Left ventricle myocardium superior (tissue), 1 donor: ENCODE measurements around the gene HMX2. TPM values are rescaled to one million over a fixed set of nuclear protein-coding genes. Genes with fewer than 3 reads are reported as not detected.
"Not testable (repeated sequence)": the region's sequence is repeated elsewhere in the genome, so short reads cannot be mapped to it uniquely, and the experiment has no call there.

ENCODE experiments used
- ATAC-seq: fragments of 200-7000 bp; cut with Tn5 transposase; one replicate; pipeline ENCODE4 v1.9.1; 2020; ENCODE audit warnings: mild to moderate bottlenecking, moderate library complexity
- DNase-seq: peaks from one replicate; pipeline ENCODE4 v3.0.0-alpha.2; 2020
- intact Hi-C: fragments of 100-400 bp; cut with micrococcal nuclease; formaldehyde crosslinking; loops from one replicate; pipeline ENCODE4 v1.11.0; 2022
- total RNA-seq: library from RNA; stranded (reverse); fragmentation: NEBNext Ultra II Directional; extraction: Animal tissue kit (Norgen Biotek cat#: 25700); gene quantifications from one replicate; pipeline ENCODE4 v1.2.1, GENCODE V29; 2021
- donor health status: DM: no; HTN: yes; CAD: no; lungs with severe emphysema.

HMX2 gene
- total RNA-seq, 1 donor from 2014 or later = not detected

DNA sequence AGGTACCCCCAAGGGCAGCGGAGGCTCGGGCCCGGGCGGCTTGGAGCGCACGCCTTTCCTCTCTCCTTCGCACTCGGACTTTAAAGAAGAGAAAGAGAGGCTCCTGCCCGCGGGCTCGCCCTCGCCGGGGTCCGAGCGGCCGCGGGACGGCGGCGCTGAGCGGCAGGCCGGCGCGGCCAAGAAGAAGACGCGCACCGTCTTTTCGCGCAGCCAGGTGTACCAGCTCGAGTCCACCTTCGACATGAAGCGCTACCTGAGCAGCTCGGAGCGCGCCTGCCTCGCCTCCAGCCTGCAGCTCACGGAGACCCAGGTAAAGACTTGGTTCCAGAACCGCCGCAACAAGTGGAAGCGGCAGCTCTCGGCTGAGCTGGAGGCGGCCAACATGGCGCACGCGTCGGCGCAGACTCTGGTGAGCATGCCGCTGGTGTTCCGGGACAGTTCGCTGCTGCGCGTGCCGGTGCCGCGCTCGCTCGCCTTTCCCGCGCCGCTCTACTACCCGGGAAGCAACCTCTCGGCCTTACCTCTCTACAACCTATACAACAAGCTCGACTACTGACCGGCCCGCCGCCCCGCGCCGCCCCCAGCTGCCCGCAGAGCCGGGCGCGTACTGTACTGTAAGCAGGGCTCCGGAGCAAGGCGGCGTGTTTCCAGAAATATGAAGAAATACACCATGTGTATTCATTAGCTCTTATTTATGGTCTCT lies 1.8 kb downstream of the HMX2 start:
- ATAC-seq (no peak), DNase-seq (peak; percentile 52)
- intact Hi-C loops = no loop called here

GRCh38 chr10:123150271-123150985 lies 2.5 kb downstream of the HMX2 start:
- no peak for DNase-seq
- intact Hi-C loops = no loop called here
- no peak for ATAC-seq

DNA sequence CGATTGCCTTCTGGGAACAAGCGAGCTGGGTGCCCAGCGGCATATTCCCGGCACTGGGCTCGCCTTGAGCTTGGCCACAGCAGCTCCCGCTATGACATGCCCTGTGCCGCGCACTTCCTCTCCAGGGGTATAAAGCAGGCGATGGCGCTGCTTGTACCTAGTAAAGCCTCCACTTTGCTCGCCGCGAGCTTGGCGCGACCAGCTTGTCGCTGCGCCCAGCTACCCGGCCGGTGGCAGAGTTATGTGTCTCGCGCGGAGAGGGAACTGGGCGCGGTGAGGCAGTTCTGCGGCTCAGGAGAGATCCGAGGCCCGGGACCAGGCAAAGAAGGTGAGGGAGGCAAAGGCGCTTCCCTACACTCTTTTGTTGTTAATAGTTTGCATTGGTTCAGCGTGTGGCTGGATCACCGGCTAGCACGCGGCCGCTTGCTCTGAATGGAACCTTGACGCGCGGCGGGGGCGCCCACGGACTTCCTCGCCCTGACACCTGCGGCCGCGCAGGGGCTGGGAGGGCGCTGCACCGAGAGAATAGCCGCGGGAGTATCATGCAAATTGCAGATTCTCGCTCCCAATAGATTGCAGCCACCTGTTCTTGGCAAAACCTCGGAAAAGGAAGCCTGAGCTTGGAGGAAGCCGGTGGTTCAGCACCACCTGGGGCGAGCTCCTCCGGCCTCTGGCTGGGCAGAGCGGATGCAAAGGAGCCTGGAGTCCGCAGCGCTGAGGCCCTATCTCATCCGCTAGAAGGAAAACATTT lies 3.2 kb downstream of the HMX2 start:
- DNase-seq = no peak
- no peak for ATAC-seq
- intact Hi-C loops = no loop called here

DNA sequence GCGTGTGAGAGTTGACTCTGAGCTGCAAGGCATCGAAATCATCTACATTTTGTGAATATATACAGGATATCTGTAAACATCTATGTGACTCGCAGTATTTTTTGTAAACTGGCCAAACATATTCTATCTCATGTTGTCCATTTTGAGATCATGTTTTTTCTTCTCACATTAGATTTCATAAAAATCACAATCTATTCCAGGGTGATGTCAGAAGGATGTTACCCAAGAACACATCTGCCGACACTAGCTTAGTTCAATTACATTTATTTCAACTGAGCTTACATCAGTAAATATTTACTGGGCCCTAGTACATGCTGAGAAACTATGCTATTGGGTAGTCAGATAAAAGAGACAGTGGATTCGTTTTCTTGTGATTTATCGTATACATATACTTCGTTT lies 3.8 kb downstream of the HMX2 start:
- ATAC-seq = no peak
- intact Hi-C loops = no loop called here

GRCh38 chr10:123153486-123154091 lies 5.7 kb downstream of the HMX2 start:
- DNase-seq = no peak
- intact Hi-C loops = no loop called here

More for the DNA sequence above, 3.8 kb downstream of the HMX2 start:
- DNase-seq = no peak

DNA sequence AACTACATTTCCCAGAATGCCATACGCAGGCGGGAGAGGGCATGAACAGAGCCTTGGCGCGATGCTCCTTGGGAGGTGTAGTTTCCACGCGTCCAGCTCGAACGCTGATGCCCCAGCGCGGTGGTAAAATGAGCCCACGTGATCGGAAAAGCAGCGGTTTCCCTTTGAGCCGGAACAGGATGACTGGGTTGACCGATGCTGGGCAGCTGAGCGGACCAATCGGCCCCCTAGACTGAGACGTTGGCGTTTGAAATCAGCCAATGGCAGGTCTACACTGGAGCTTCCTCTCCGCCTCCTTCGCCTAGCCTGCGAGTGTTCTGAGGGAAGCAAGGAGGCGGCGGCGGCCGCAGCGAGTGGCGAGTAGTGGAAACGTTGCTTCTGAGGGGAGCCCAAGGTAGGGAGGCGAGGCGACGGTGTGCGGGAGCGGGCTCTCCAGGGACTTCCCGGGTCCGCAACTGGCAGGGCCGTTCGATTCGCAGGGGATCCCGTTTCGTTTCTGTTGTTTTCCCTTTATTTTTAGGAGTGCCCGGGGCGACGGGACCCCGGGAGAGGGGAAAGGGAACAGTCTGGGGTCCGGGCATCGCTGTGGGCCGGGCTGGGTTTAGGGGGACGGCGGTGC lies 6.3 kb downstream of the HMX2 start, which contains the start of gene BUB3:
TSS of gene BUB3 (plus strand) at position 311 of the 619 bp plus-strand sequence. CDS start 516 bp downstream, outside the sequence.
- intact Hi-C loops = no loop called here
- DNase-seq (peak; percentile 97), ATAC-seq (peak; percentile 99)

More at GRCh38 chr10:123153486-123154091, 5.7 kb downstream of the HMX2 start:
- ATAC-seq = no peak

DNA sequence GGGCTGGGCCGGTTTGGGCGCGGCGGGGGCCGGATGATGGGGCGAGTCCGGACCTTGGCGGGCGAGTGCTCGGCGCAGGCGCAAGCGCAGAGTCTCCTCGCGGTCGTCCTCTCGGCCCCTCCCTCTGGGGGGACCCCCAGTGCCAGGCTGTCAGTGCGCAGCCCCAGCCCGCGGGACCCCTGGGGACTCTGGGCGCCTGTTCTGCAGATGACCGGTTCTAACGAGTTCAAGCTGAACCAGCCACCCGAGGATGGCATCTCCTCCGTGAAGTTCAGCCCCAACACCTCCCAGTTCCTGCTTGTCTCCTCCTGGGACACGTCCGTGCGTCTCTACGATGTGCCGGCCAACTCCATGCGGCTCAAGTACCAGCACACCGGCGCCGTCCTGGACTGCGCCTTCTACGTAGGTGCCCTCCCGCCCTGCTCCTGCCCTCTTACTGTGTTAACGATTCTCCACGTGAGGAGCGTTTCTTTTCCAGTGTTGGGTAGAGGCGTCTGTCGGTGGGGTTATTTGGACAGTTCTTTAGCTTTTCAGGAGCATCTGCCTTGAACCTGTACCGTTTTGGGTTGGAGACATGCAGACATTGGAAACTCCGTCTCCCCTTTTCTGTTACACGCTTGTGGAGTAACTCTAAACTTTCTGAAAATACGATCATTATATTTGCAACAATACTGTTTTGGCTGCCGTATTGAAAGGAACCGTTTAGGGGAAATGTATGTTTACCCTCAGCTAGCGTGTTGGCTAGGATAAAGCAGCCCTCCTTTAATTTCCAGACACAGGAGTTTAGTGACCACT lies 7.0 kb downstream of the HMX2 start:
- DNase-seq = peak; percentile 72
- peak; percentile 73 for ATAC-seq
- intact Hi-C loops = no loop called here

GRCh38 chr10:123156078-123156477 lies 8.1 kb downstream of the HMX2 start:
- DNase-seq (no peak), ATAC-seq (no peak)
- intact Hi-C loops = no loop called here

- ATAC-seq (no peak), DNase-seq (no peak)
- intact Hi-C loops = no loop called here
Measured at GRCh38 chr10:123157210-123157609, 9.3 kb downstream of the HMX2 start.

DNA sequence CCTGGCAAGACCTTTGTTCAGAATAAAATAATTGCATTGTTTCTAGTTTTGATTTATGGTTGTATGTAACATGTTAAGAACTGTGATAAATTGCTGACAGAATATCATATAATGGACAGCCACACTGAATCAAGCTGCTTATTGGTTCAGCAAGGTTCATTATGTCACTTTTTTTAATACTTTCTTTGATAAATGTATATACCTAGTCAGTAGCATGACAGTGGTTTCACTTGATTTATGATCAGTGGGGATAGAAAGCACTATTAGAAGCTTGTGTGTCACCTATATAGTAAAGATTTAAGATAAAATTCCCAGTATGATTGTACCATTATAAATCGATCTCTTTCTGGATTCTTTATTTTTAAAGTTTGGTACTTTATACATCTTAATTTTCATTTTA lies 10.7 kb downstream of the HMX2 start:
- ATAC-seq = no peak
- no peak for DNase-seq
- intact Hi-C loops = no loop called here

- DNase-seq (no peak), ATAC-seq (no peak)
- intact Hi-C loops = no loop called here
Measured at GRCh38 chr10:123160311-123160980, 12.5 kb downstream of the HMX2 start.

GRCh38 chr10:123164319-123164718 lies 16.4 kb downstream of the HMX2 start:
- no peak for ATAC-seq
- intact Hi-C loops = no loop called here
- DNase-seq = no peak

DNA sequence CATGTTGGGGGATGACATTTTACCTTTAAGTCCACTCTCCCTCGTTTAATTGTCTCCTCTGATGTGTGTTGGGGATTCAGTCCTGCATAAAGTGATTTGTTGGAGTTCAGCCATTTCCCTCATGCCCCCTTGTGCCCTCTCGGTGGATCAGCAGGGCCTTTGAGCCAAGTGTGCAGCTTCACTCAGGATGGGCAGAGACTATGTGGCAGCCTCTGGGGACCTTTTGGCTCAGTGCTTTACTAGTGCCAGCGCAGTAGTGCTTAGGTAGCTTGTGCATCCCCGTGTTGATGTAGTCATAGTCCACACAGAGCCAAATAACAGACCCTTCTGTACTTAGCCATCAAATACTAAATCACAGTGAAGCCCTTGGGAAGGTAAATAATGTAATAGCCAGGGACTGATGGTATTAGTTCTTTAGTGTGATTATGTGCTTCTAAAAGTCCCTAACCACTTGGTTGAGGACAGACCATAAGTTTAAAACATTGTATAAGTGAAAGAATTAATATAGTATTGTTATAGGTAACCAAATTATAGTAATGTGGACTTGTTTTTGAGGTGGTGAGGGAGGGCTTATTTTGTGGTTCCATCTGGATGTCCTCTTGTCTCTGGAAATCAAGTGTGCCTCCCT lies 17.6 kb downstream of the HMX2 start:
- no peak for DNase-seq
- intact Hi-C loops = no loop called here
- ATAC-seq = no peak

DNA sequence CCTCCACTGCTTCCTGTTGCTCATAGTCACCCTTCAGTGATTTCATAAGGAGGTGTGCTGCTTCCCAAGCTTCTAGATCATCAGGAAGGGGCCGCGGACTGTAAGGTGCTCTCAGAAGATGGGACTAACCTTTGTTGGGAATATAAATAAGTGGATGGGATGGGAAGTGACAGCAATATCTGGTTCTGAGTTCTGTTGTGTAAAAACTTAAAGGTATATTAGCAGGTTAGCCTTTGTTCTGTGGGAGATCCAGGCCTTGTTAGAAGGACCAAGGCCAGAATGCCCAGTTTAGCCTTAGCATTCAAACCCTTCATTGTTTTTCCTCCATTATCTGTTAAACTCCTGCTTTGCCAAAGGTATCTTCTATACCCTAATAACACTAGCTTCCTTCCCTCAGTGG lies 18.7 kb downstream of the HMX2 start:
- intact Hi-C loops = no loop called here
- DNase-seq = no peak
- ATAC-seq = no peak

DNA sequence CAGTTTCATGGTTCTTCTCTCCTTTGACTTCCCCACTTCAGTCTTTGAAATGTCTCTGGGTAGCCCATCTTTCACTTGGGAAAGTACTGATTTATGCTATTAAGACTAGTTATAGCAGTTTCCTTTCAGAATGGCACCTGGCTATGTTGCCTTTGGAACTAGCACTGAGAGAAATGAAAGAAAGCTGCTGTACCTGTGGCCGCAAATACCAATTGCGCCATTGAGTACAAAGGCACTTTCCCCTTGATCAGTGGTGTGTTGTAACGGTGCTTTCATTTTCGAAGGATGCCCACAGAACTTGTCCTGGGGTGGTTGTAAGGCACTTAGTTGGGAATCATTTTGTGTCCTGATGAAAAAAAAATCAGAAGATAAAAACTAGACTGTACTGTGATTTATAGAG lies 23.0 kb downstream of the HMX2 start:
- ATAC-seq = no peak
- intact Hi-C loops = no loop called here
- no peak for DNase-seq

- intact Hi-C loops, DNase-seq, ATAC-seq: not testable (repeated sequence)
Measured at GRCh38 chr10:123171616-123172015, 23.7 kb downstream of the HMX2 start.
